RWPE1 (cell line): ENCODE data around the gene THAP4.

Source experiments
- CTCF ChIA-PET: fragments of 350-600 bp; sonication (Branson Sonifier 250); formaldehyde crosslinking; extraction: SDS; loops from one replicate; lab custom pipeline; 2021; lab: Yijun Ruan, JAX
- POLR2A ChIA-PET: fragments of 400-600 bp; formaldehyde crosslinking; extraction: SDS; loops from one replicate; lab custom pipeline; 2020; ENCODE audit warnings: antibody characterized with exemption; ENCODE audit not compliant: low non-redundant PET; lab: Yijun Ruan, JAX
- DNase-seq: peaks from one replicate; pipeline ENCODE4 v3.0.0; 2012; ENCODE audit warnings: low spot score
- H3K27ac ChIP-seq: fragments of 450-650 bp; 2 replicates; pipeline ENCODE4 v1.5.1; 2017
- CTCF ChIP-seq: fragments of 450-650 bp; conservative IDR thresholded peaks from 2 replicates; pipeline ENCODE4 v1.5.1; 2017; ENCODE audit warnings: low read depth, mild to moderate bottlenecking

The THAP4 gene

GRCh38 chr2:241535871-241536655, 100.9 kb downstream of the THAP4 start:
- POLR2A ChIA-PET = no interaction called here
- DNase-seq = no peak
- no peak overlapping the region for H3K27ac ChIP-seq
- TF ChIP-seq CTCF = no peak
- CTCF ChIA-PET = no interaction called here

- CTCF ChIA-PET = no interaction called here
- H3K27ac ChIP-seq = no peak overlapping the region
- no peak for DNase-seq
- no peak for TF ChIP-seq CTCF
- POLR2A ChIA-PET = no interaction called here
These were observed 102.1 kb downstream of the THAP4 start for GRCh38 chr2:241534701-241535375.
